Measurements from ENCODE around the gene KIR2DL1.

The KIR2DL1 gene

GRCh38 chr19:54727562-54727961, 42.0 kb upstream of the KIR2DL1 start:
- H3F3A ChIP-seq (ENCODE audit: insufficient read depth): no peaks in the 10 kb centered on the region
- TF ChIP-seq CTCF (IDR thresholded peaks at IDR 0.05; ENCODE audit: insufficient read depth, low read length, poor library complexity, severe bottlenecking): no peak
- no peak for TF ChIP-seq EZH2phosphoT487 (conservative IDR thresholded peaks at IDR 0.05; ENCODE audit: low read length)
- no peaks in the 10 kb centered on the region for H3K27me3 ChIP-seq (ENCODE audit: low read length)
- no peak overlapping the region for H3K9ac ChIP-seq (ENCODE audit: low read length)
- H3K79me2 ChIP-seq (ENCODE audit: insufficient read depth, low read length): no peaks in the 10 kb centered on the region
- no peak overlapping the region for H3K4me2 ChIP-seq (ENCODE audit: low read depth, low read length, poor library complexity, severe bottlenecking)
- no peaks in the 10 kb centered on the region for H3K9me2 ChIP-seq (replicated peaks; ENCODE audit: insufficient read depth, low read length)
- no peaks in the 10 kb centered on the region for H3K36me3 ChIP-seq (ENCODE audit: low read length)
- no peaks in the 10 kb centered on the region for H4K20me1 ChIP-seq (ENCODE audit: low read depth, low read length)
- no peak overlapping the region for H2AFZ ChIP-seq (ENCODE audit: low read depth, low read length, severe bottlenecking)
- H3K9me3 ChIP-seq (ENCODE audit: insufficient read depth, low read length): no peaks in the 10 kb centered on the region
- no peak overlapping the region for H3K4me3 ChIP-seq (ENCODE audit: insufficient read depth, low read length, poor library complexity, severe bottlenecking)
- no peak overlapping the region for H3K27ac ChIP-seq (ENCODE audit: low read depth, low read length)

- Histone ChIP-seq H4K20me1 (ENCODE audit: low read depth, low read length) (no peaks in the 10 kb centered on the region), H3K27me3 (ENCODE audit: low read length) (no peaks in the 10 kb centered on the region), H3K4me3 (ENCODE audit: insufficient read depth, low read length, poor library complexity, severe bottlenecking) (no peak overlapping the region), H3K79me2 (ENCODE audit: insufficient read depth, low read length) (no peaks in the 10 kb centered on the region), H3K9ac (ENCODE audit: low read length) (no peak overlapping the region), H3K9me2 (replicated peaks; ENCODE audit: insufficient read depth, low read length) (no peaks in the 10 kb centered on the region), H3K4me2 (ENCODE audit: low read depth, low read length, poor library complexity, severe bottlenecking) (no peak overlapping the region), H3K27ac (ENCODE audit: low read depth, low read length) (no peak overlapping the region), H2AFZ (ENCODE audit: low read depth, low read length, severe bottlenecking) (no peak overlapping the region), H3K9me3 (ENCODE audit: insufficient read depth, low read length) (no peaks in the 10 kb centered on the region), H3K36me3 (ENCODE audit: low read length) (no peaks in the 10 kb centered on the region), H3F3A (ENCODE audit: insufficient read depth) (no peaks in the 10 kb centered on the region)
- TF ChIP-seq CTCF (IDR thresholded peaks at IDR 0.05; ENCODE audit: insufficient read depth, low read length, poor library complexity, severe bottlenecking) (no peak), EZH2phosphoT487 (conservative IDR thresholded peaks at IDR 0.05; ENCODE audit: low read length) (no peak)
Measured at GRCh38 chr19:54728167-54728566, 41.4 kb upstream of the KIR2DL1 start.

GRCh38 chr19:54729416-54730188, 40.0 kb upstream of the KIR2DL1 start:
- TF ChIP-seq CTCF (IDR thresholded peaks at IDR 0.05; ENCODE audit: insufficient read depth, low read length, poor library complexity, severe bottlenecking) (no peak), EZH2phosphoT487 (conservative IDR thresholded peaks at IDR 0.05; ENCODE audit: low read length) (no peak)
- Histone ChIP-seq H3F3A (ENCODE audit: insufficient read depth) (no peaks in the 10 kb centered on the region), H3K27me3 (ENCODE audit: low read length) (no peaks in the 10 kb centered on the region), H3K4me3 (ENCODE audit: insufficient read depth, low read length, poor library complexity, severe bottlenecking) (no peak overlapping the region), H3K9ac (ENCODE audit: low read length) (no peak overlapping the region), H3K36me3 (ENCODE audit: low read length) (no peaks in the 10 kb centered on the region), H3K4me2 (ENCODE audit: low read depth, low read length, poor library complexity, severe bottlenecking) (no peak overlapping the region), H3K9me3 (ENCODE audit: insufficient read depth, low read length) (no peaks in the 10 kb centered on the region), H4K20me1 (ENCODE audit: low read depth, low read length) (no peaks in the 10 kb centered on the region), H3K9me2 (replicated peaks; ENCODE audit: insufficient read depth, low read length) (no peaks in the 10 kb centered on the region), H2AFZ (ENCODE audit: low read depth, low read length, severe bottlenecking) (no peak overlapping the region), H3K27ac (ENCODE audit: low read depth, low read length) (no peak overlapping the region), H3K79me2 (ENCODE audit: insufficient read depth, low read length) (no peaks in the 10 kb centered on the region)
